OCI-LY1 (cell line): ENCODE measurements around the gene SDK1.

Experiments
- H2AFZ ChIP-seq: fragments of 200-600 bp; sonication (generic), shearing (Covaris generic); 2 replicates; pipeline ENCODE4 v1.6.0; 2014; ENCODE audit warnings: antibody characterized with exemption, mild to moderate bottlenecking, low read length
- H3F3A ChIP-seq: fragments of 200-600 bp; sonication (generic), shearing (Covaris generic); 2 replicates; pipeline ENCODE4 v1.6.0; 2014; ENCODE audit warnings: mild to moderate bottlenecking, antibody characterized with exemption, low read length, moderate library complexity; ENCODE audit not compliant: insufficient read depth
- H3K27ac ChIP-seq: fragments of 200-600 bp; sonication (generic); 2 replicates; pipeline ENCODE4 v1.5.1; 2014; ENCODE audit warnings: low read length, mixed run types, mild to moderate bottlenecking, low read depth; ENCODE audit not compliant: poor library complexity, severe bottlenecking
- H3K27me3 ChIP-seq: fragments of 200-600 bp; sonication (generic); 2 replicates; pipeline ENCODE4 v1.6.0; 2014; ENCODE audit warnings: antibody characterized with exemption, mild to moderate bottlenecking, low read length, moderate library complexity; ENCODE audit not compliant: insufficient read depth
- H3K36me3 ChIP-seq: fragments of 200-600 bp; sonication (generic); 2 replicates; pipeline ENCODE4 v1.6.1; 2014; ENCODE audit warnings: mild to moderate bottlenecking, antibody characterized with exemption, low read length, moderate library complexity, mixed read lengths; ENCODE audit not compliant: insufficient read depth
- H3K4me1 ChIP-seq: fragments of 200-600 bp; sonication (generic); 2 replicates; pipeline ENCODE4 v1.5.1; 2014; ENCODE audit warnings: mild to moderate bottlenecking, low read length, moderate library complexity; ENCODE audit not compliant: insufficient read depth, severe bottlenecking
- H3K4me2 ChIP-seq: fragments of 200-600 bp; sonication (generic), shearing (Covaris generic); 2 replicates; pipeline ENCODE4 v1.6.1; 2014; ENCODE audit warnings: low read length
- H3K4me3 ChIP-seq: fragments of 200-600 bp; sonication (generic); 2 replicates; pipeline ENCODE4 v1.5.1; 2014; ENCODE audit warnings: low read length, low read depth, mild to moderate bottlenecking, mixed read lengths; ENCODE audit not compliant: poor library complexity, severe bottlenecking
- H3K79me2 ChIP-seq: fragments of 200-600 bp; shearing (Covaris generic); 2 replicates; pipeline ENCODE4 v1.6.1; 2016; ENCODE audit warnings: mixed run types, low read length, mixed read lengths; ENCODE audit not compliant: insufficient read depth
- H3K9ac ChIP-seq: fragments of 200-600 bp; sonication (generic), shearing (Covaris generic); 2 replicates; pipeline ENCODE4 v1.6.1; 2014; ENCODE audit warnings: mild to moderate bottlenecking, low read length, mixed read lengths
- H3K9me2 ChIP-seq: fragments of 200-600 bp; sonication (generic), shearing (Covaris generic); 2 replicates; pipeline ENCODE4 v1.6.1; 2014; ENCODE audit warnings: low read depth, mild to moderate bottlenecking, low read length, mixed read lengths
- H3K9me3 ChIP-seq: fragments of 200-600 bp; shearing (Covaris generic); 2 replicates; pipeline ENCODE4 v1.6.1; 2014; ENCODE audit warnings: low read length, mixed read lengths
- H4K20me1 ChIP-seq: fragments of 200-600 bp; sonication (generic), shearing (Covaris generic); 2 replicates; pipeline ENCODE4 v1.6.0; 2016; ENCODE audit warnings: mild to moderate bottlenecking, low read length; ENCODE audit not compliant: insufficient read depth
- CTCF ChIP-seq: fragments of 200-600 bp; sonication (generic), shearing (Covaris generic); IDR thresholded peaks from 2 replicates; pipeline ENCODE4 v1.5.1; 2017; ENCODE audit warnings: mild to moderate bottlenecking, antibody characterized with exemption, low read length, moderate library complexity, mixed read lengths
- EZH2 ChIP-seq: fragments of 200-600 bp; sonication (generic), shearing (Covaris generic); IDR thresholded peaks from 2 replicates; pipeline ENCODE4 v1.8.0; 2017; ENCODE audit warnings: borderline replicate concordance, mixed run types, mild to moderate bottlenecking, antibody characterized with exemption, low read length, moderate library complexity, mixed read lengths

Gene SDK1

GRCh38 chr7:4057289-4057616 lies 756.2 kb downstream of the SDK1 start:
- Histone ChIP-seq H3K36me3 (peaks cover 9% of the 10 kb centered on the region; the same call in 1 of the 2 replicates), H2AFZ (no peak overlapping the region), H3K4me3 (no peak overlapping the region), H3K9me3 (no peaks in the 10 kb centered on the region), H3K4me2 (no peak overlapping the region), H4K20me1 (no peaks in the 10 kb centered on the region), H3K4me1 (no peaks in the 10 kb centered on the region), H3F3A (no peaks in the 10 kb centered on the region), H3K9ac (no peak overlapping the region), H3K27me3 (no peaks in the 10 kb centered on the region), H3K79me2 (no peaks in the 10 kb centered on the region), H3K27ac (no peak overlapping the region), H3K9me2 (no peaks in the 10 kb centered on the region)
- TF ChIP-seq CTCF (no peak), EZH2 (no peak)

- Histone ChIP-seq H3K36me3 (peaks cover 16% of the 10 kb centered on the region), H3K9me2 (no peaks in the 10 kb centered on the region), H3K4me2 (no peak overlapping the region), H3K9ac (no peak overlapping the region), H4K20me1 (no peaks in the 10 kb centered on the region), H3K79me2 (no peaks in the 10 kb centered on the region), H3K27me3 (no peaks in the 10 kb centered on the region), H2AFZ (no peak overlapping the region), H3F3A (no peaks in the 10 kb centered on the region), H3K4me1 (no peaks in the 10 kb centered on the region), H3K9me3 (no peaks in the 10 kb centered on the region), H3K27ac (no peak overlapping the region), H3K4me3 (no peak overlapping the region)
- TF ChIP-seq CTCF: no peak
- TF ChIP-seq EZH2: no peak
Observed at GRCh38 chr7:4058158-4058557, 757.1 kb downstream of the SDK1 start.

- H3K36me3 ChIP-seq: peaks cover 18% of the 10 kb centered on the region
- H2AFZ ChIP-seq: no peak overlapping the region
- no peaks in the 10 kb centered on the region for H3K79me2 ChIP-seq
- no peaks in the 10 kb centered on the region for H3K9me2 ChIP-seq
- H3K4me1 ChIP-seq: peaks cover 5% of the 10 kb centered on the region
- H3K27me3 ChIP-seq: no peaks in the 10 kb centered on the region
- no peak for TF ChIP-seq CTCF
- no peak for TF ChIP-seq EZH2
- H3F3A ChIP-seq: no peaks in the 10 kb centered on the region
- no peaks in the 10 kb centered on the region for H3K9me3 ChIP-seq
- 0 out of 2 replicates have a peak overlapping the region, but pooled peaks have one; percentile 9 for H3K4me2 ChIP-seq
- H3K9ac ChIP-seq: no peak overlapping the region
- H3K4me3 ChIP-seq: no peak overlapping the region
- no peaks in the 10 kb centered on the region for H4K20me1 ChIP-seq
- no peak overlapping the region for H3K27ac ChIP-seq
Observed at GRCh38 chr7:4065190-4065589, 764.1 kb downstream of the SDK1 start.
